Natural killer cell treated with Interleukin-12 subunit alpha and Interleukin-12 subunit beta and Interleukin-15 and Interleukin-18, amount 100 ng/mL, for 72 hours (primary cell): ENCODE data around the gene PDGFC. TPM values are rescaled to one million over a fixed set of nuclear protein-coding genes. Genes with fewer than 3 reads are reported as not detected.

Source experiments
- ATAC-seq, 2 donors: fragments of 150-1000 bp; cut with Tn5 transposase in 1 of 2; sonication (Bioruptor Pico), chemical (Tn5 transposase) in 1 of 2; 2 replicates each; pipeline ENCODE4 v1.10.0; 2021
- DNase-seq: peaks from one replicate; pipeline ENCODE4 v3.0.0; 2022; ENCODE audit warnings: low spot score
- H3K27ac Mint-ChIP-seq, 2 donors: 1 replicate in 1 of 2; 2 replicates in 1 of 2; pipeline ENCODE4 v1.8.0; 2022; ENCODE audit warnings: mixed read lengths in 2 of 2, mild to moderate bottlenecking in 1 of 2, moderate library complexity in 1 of 2
- H3K27me3 Mint-ChIP-seq, 2 donors: 1 replicate in 1 of 2; 2 replicates in 1 of 2; pipeline ENCODE4 v1.8.0; 2022; ENCODE audit warnings: mixed read lengths in 2 of 2
- H3K36me3 Mint-ChIP-seq: one replicate; pipeline ENCODE4 v1.8.0; 2022; ENCODE audit warnings: mixed read lengths
- H3K4me1 Mint-ChIP-seq, 2 donors: 1 replicate in 1 of 2; 2 replicates in 1 of 2; pipeline ENCODE4 v1.8.0; 2022; ENCODE audit warnings: low read depth in 2 of 2, mixed read lengths in 2 of 2, mild to moderate bottlenecking in 1 of 2
- H3K4me3 Mint-ChIP-seq: one replicate; pipeline ENCODE4 v1.8.0; 2022; ENCODE audit warnings: mixed read lengths
- H3K9me3 Mint-ChIP-seq: 2 replicates; pipeline ENCODE4 v1.8.0; 2022; ENCODE audit warnings: mixed read lengths
- total RNA-seq, 2 donors: library from RNA; stranded (reverse); gene quantifications; one replicate each; pipeline ENCODE4 v1.2.3, GENCODE V29; 2022

The PDGFC gene
- total RNA-seq, 2 donors from 2014 or later: not detected

GRCh38 chr4:156969101-156969500 is 2.5 kb downstream of the PDGFC start:
- Mint-ChIP-seq H3K9me3 (peaks cover 3% of the 10 kb centered on the region), H3K4me1 (peaks cover 0 to 7% of the 10 kb centered on the region in 2 donors), H3K27ac (no peak overlapping the region), H3K4me3 (no peak overlapping the region), H3K36me3 (peaks cover 6% of the 10 kb centered on the region), H3K27me3 (peaks cover 19 to 23% of the 10 kb centered on the region in 2 donors)
- no peak for DNase-seq
- no peak for ATAC-seq

GRCh38 chr4:156968479-156968984 is 3.1 kb downstream of the PDGFC start:
- Mint-ChIP-seq H3K4me1 (peaks cover 0 to 7% of the 10 kb centered on the region in 2 donors), H3K9me3 (peaks cover 3% of the 10 kb centered on the region), H3K27ac (no peak overlapping the region), H3K36me3 (peaks cover 6% of the 10 kb centered on the region), H3K4me3 (no peak overlapping the region), H3K27me3 (peaks cover 15 to 23% of the 10 kb centered on the region in 2 donors)
- DNase-seq: no peak
- ATAC-seq: peak; percentile 33 to 48

GRCh38 chr4:156966836-156967235 is 4.8 kb downstream of the PDGFC start:
- ATAC-seq (no peak), DNase-seq (no peak)
- Mint-ChIP-seq H3K36me3 (peaks cover 6% of the 10 kb centered on the region), H3K9me3 (peaks cover 3% of the 10 kb centered on the region), H3K27me3 (peaks cover 14 to 23% of the 10 kb centered on the region in 2 donors), H3K4me1 (peaks cover 0 to 7% of the 10 kb centered on the region in 2 donors), H3K27ac (no peak overlapping the region), H3K4me3 (no peak overlapping the region)

GRCh38 chr4:156963419-156963818 is 8.2 kb downstream of the PDGFC start:
- ATAC-seq (no peak), DNase-seq (no peak)
- no peak overlapping the region for H3K4me3 Mint-ChIP-seq
- H3K27ac Mint-ChIP-seq: no peak overlapping the region
- no peaks in the 10 kb centered on the region for H3K36me3 Mint-ChIP-seq
- peaks cover 0 to under 1% of the 10 kb centered on the region in 2 donors for H3K27me3 Mint-ChIP-seq
- no peaks in the 10 kb centered on the region for H3K4me1 Mint-ChIP-seq
- H3K9me3 Mint-ChIP-seq: no peaks in the 10 kb centered on the region

- H3K36me3 Mint-ChIP-seq: no peaks in the 10 kb centered on the region
- ATAC-seq (no peak), DNase-seq (no peak)
- H3K4me3 Mint-ChIP-seq: no peak overlapping the region
- H3K27me3 Mint-ChIP-seq: no peaks in the 10 kb centered on the region
- no peak overlapping the region for H3K27ac Mint-ChIP-seq
- H3K4me1 Mint-ChIP-seq: no peaks in the 10 kb centered on the region
- H3K9me3 Mint-ChIP-seq: peaks cover 4% of the 10 kb centered on the region
Observed at GRCh38 chr4:156962528-156962974, 9.0 kb downstream of the PDGFC start.

GRCh38 chr4:156962058-156962358 is 9.6 kb downstream of the PDGFC start:
- no peaks in the 10 kb centered on the region for H3K4me1 Mint-ChIP-seq
- peaks cover 9% of the 10 kb centered on the region for H3K9me3 Mint-ChIP-seq
- DNase-seq (no peak), ATAC-seq (no peak)
- H3K27me3 Mint-ChIP-seq: no peaks in the 10 kb centered on the region
- no peak overlapping the region for H3K4me3 Mint-ChIP-seq
- H3K27ac Mint-ChIP-seq: no peak overlapping the region
- H3K36me3 Mint-ChIP-seq: no peaks in the 10 kb centered on the region

- H3K36me3 Mint-ChIP-seq: no peaks in the 10 kb centered on the region
- H3K27me3 Mint-ChIP-seq: no peaks in the 10 kb centered on the region
- no peak overlapping the region for H3K4me3 Mint-ChIP-seq
- H3K4me1 Mint-ChIP-seq: no peaks in the 10 kb centered on the region
- DNase-seq (no peak), ATAC-seq (no peak)
- H3K27ac Mint-ChIP-seq: no peak overlapping the region
- H3K9me3 Mint-ChIP-seq: peaks cover 10% of the 10 kb centered on the region
Observed at GRCh38 chr4:156961196-156962057, 10.2 kb downstream of the PDGFC start.

GRCh38 chr4:156959298-156959702 is 12.3 kb downstream of the PDGFC start:
- ATAC-seq (no peak), DNase-seq (no peak)
- no peaks in the 10 kb centered on the region for H3K27me3 Mint-ChIP-seq
- no peak overlapping the region for H3K4me3 Mint-ChIP-seq
- peaks cover 10% of the 10 kb centered on the region for H3K9me3 Mint-ChIP-seq
- no peaks in the 10 kb centered on the region for H3K4me1 Mint-ChIP-seq
- no peak overlapping the region for H3K27ac Mint-ChIP-seq
- no peaks in the 10 kb centered on the region for H3K36me3 Mint-ChIP-seq

- no peak overlapping the region for H3K4me3 Mint-ChIP-seq
- peaks cover 10% of the 10 kb centered on the region for H3K9me3 Mint-ChIP-seq
- no peaks in the 10 kb centered on the region for H3K36me3 Mint-ChIP-seq
- DNase-seq: no peak
- H3K27ac Mint-ChIP-seq: no peak overlapping the region
- H3K27me3 Mint-ChIP-seq: no peaks in the 10 kb centered on the region
- H3K4me1 Mint-ChIP-seq: no peaks in the 10 kb centered on the region
- no peak for ATAC-seq
Observed at GRCh38 chr4:156958276-156959074, 13.1 kb downstream of the PDGFC start.

- ATAC-seq (no peak), DNase-seq (no peak)
- H3K36me3 Mint-ChIP-seq: no peaks in the 10 kb centered on the region
- no peaks in the 10 kb centered on the region for H3K27me3 Mint-ChIP-seq
- H3K27ac Mint-ChIP-seq: no peak overlapping the region
- no peaks in the 10 kb centered on the region for H3K4me1 Mint-ChIP-seq
- no peak overlapping the region for H3K4me3 Mint-ChIP-seq
- H3K9me3 Mint-ChIP-seq: peaks cover 10% of the 10 kb centered on the region
Observed at GRCh38 chr4:156957556-156957955, 14.0 kb downstream of the PDGFC start.

GRCh38 chr4:156956826-156957368 is 14.7 kb downstream of the PDGFC start:
- ATAC-seq: no peak
- Mint-ChIP-seq H3K27ac (no peak overlapping the region), H3K9me3 (peaks cover 10% of the 10 kb centered on the region)

GRCh38 chr4:156956359-156956758 is 15.2 kb downstream of the PDGFC start:
- peaks cover 10% of the 10 kb centered on the region for H3K9me3 Mint-ChIP-seq
- no peaks in the 10 kb centered on the region for H3K27me3 Mint-ChIP-seq
- DNase-seq (no peak), ATAC-seq (no peak)
- H3K4me3 Mint-ChIP-seq: no peak overlapping the region
- no peaks in the 10 kb centered on the region for H3K4me1 Mint-ChIP-seq
- no peaks in the 10 kb centered on the region for H3K36me3 Mint-ChIP-seq
- H3K27ac Mint-ChIP-seq: no peak overlapping the region

More at GRCh38 chr4:156956826-156957368, 14.7 kb downstream of the PDGFC start:
- Mint-ChIP-seq H3K27me3 (no peaks in the 10 kb centered on the region), H3K4me3 (no peak overlapping the region), H3K4me1 (no peaks in the 10 kb centered on the region), H3K36me3 (no peaks in the 10 kb centered on the region)
- no peak for DNase-seq

GRCh38 chr4:156954587-156954986 is 17.0 kb downstream of the PDGFC start:
- DNase-seq (no peak), ATAC-seq (no peak)
- Mint-ChIP-seq H3K4me1 (no peaks in the 10 kb centered on the region), H3K27me3 (no peaks in the 10 kb centered on the region), H3K27ac (no peak overlapping the region), H3K36me3 (no peaks in the 10 kb centered on the region), H3K9me3 (peaks cover 10% of the 10 kb centered on the region), H3K4me3 (no peak overlapping the region)

GRCh38 chr4:156953951-156954350 is 17.6 kb downstream of the PDGFC start:
- H3K9me3 Mint-ChIP-seq: peaks cover 10% of the 10 kb centered on the region
- ATAC-seq (no peak), DNase-seq (no peak)
- H3K27me3 Mint-ChIP-seq: no peaks in the 10 kb centered on the region
- H3K4me1 Mint-ChIP-seq: no peaks in the 10 kb centered on the region
- H3K36me3 Mint-ChIP-seq: no peaks in the 10 kb centered on the region
- no peak overlapping the region for H3K4me3 Mint-ChIP-seq
- H3K27ac Mint-ChIP-seq: no peak overlapping the region
